ENCODE results near the gene ZNF205. TPM values are rescaled to one million over a fixed set of nuclear protein-coding genes. Genes with fewer than 3 reads are reported as not detected.

Gene ZNF205
- total and polyA plus RNA-seq, 2 of the 13 experiments (the other 11 are each of a cell fraction or from before 2014, with no cell fraction given) = 5.8 to 10.2 TPM

- intact Hi-C loops (cut with micrococcal nuclease; ENCODE audit: unreplicated experiment) (no loop called here), in situ Hi-C loops (cut with HindIII; ENCODE audit: extremely low pct_ligation_motif_present, low pct_unique_long_range_greater_than_20kb) (no loop called here)
- no peak overlapping the region for H3K4me3 ChIP-seq (replicated peaks in 1 of 3; ENCODE audit: insufficient read depth in 1 of 3, low read depth in 2 of 3, low read length in 3 of 3)
- peaks cover 10% of the 10 kb centered on the region for H3K4me1 ChIP-seq (ENCODE audit: insufficient read depth, low read length)
- no TSS peak for BruUV-seq (replicated peaks)
- TF ChIP-seq ZBTB33 (CRISPR knock-in tag; IDR thresholded peaks at IDR 0.05) (no peak), YEATS4 (CRISPR knock-in tag; IDR thresholded peaks at IDR 0.05; ENCODE audit: borderline replicate concordance) (no peak), POLR2AphosphoS2 (IDR thresholded peaks at IDR 0.05; ENCODE audit: low read depth, low read length) (no peak), ZNF556 (CRISPR knock-in tag; IDR thresholded peaks at IDR 0.05; ENCODE audit: borderline replicate concordance) (no peak), NRL (CRISPR knock-in tag; IDR thresholded peaks at IDR 0.05; ENCODE audit: borderline replicate concordance) (no peak), ZNF160 (CRISPR knock-in tag; IDR thresholded peaks at IDR 0.05) (no peak), ZNF75D (CRISPR knock-in tag; IDR thresholded peaks at IDR 0.05; ENCODE audit: borderline replicate concordance) (no peak), PHB2 (IDR thresholded peaks at IDR 0.05; ENCODE audit: partially characterized antibody) (no peak), ZFYVE20 (CRISPR knock-in tag; IDR thresholded peaks at IDR 0.05; ENCODE audit: borderline replicate concordance, low read depth) (no peak), AFF4 (CRISPR knock-in tag; IDR thresholded peaks at IDR 0.05) (no peak), ZNF597 (CRISPR knock-in tag; IDR thresholded peaks at IDR 0.05) (no peak), ZBTB37 (CRISPR knock-in tag; IDR thresholded peaks at IDR 0.05) (no peak), ZC3H13 (CRISPR knock-in tag; IDR thresholded peaks at IDR 0.05) (no peak), ZNF83 (CRISPR knock-in tag; IDR thresholded peaks at IDR 0.05; ENCODE audit: borderline replicate concordance) (no peak), ZNF329 (CRISPR knock-in tag; IDR thresholded peaks at IDR 0.05; ENCODE audit: low read depth) (no peak), PTBP1 (IDR thresholded peaks at IDR 0.05; ENCODE audit: low read depth, low read length, poor library complexity, severe bottlenecking) (no peak)
- no peaks in the 10 kb centered on the region; a peak in 1 of 5 replicates for H3K27me3 ChIP-seq (ENCODE audit: control insufficient read depth in 1 of 2, insufficient read depth in 2 of 2, low read length in 2 of 2)
- FAIRE-seq = no peak
- no peak overlapping the region for H3K4me2 ChIP-seq (ENCODE audit: low read depth, low read length)
- no peak for DNase-seq (ENCODE audit: low spot score)
- H3K9me3 ChIP-seq (ENCODE audit: low read length) = no peaks in the 10 kb centered on the region
- ATAC-seq = no peak
- H4K20me1 ChIP-seq (ENCODE audit: insufficient read depth, low read length) = peaks cover 2% of the 10 kb centered on the region; the same call in 1 of the 2 replicates
- 83% methylated on average over 8 of the region's 21 CpGs for WGBS (ENCODE audit: low lambda C conversion rate)
- H2AFZ ChIP-seq (ENCODE audit: low read length) = no peak overlapping the region
- no peak overlapping the region for H3K9ac ChIP-seq (ENCODE audit: insufficient read depth, low read depth, low read length)
- H3K27ac ChIP-seq (ENCODE audit: extremely low read length, insufficient read depth, low read length) = no peak overlapping the region
- H3K79me2 ChIP-seq (ENCODE audit: insufficient read depth, low read length) = peaks cover 12% of the 10 kb centered on the region
- CTCF ChIA-PET (ENCODE audit: low intra/inter-chr PET ratio, low total read pairs) = no interaction called here
- no peaks in the 10 kb centered on the region for H3K36me3 ChIP-seq (replicated peaks in 1 of 2; ENCODE audit: control insufficient read depth in 1 of 2, insufficient read depth in 2 of 2, low read length in 2 of 2)
- POLR2A ChIA-PET = interaction anchor here (0.9 kb wide), 1 partner anchor 11 kb away, joined by 3 read pairs; no protein-coding TSS in a partner anchor
These were observed 26.0 kb downstream of the ZNF205 start for GRCh38 chr16:3138342-3138741.

All from HepG2 (cell line).